Lower leg skin (tissue), 3 donors: ENCODE measurements around the gene PIK3C2B.

Source experiments
- POLR2A ChIP-seq, 2 donors: fragments of 450-650 bp; IDR thresholded peaks; one replicate each; pipeline ENCODE4 v1.6.1; 2016 to 2017; ENCODE audit warnings: antibody characterized with exemption in 2 of 2, mild to moderate bottlenecking in 1 of 2, moderate library complexity in 1 of 2
- TF ChIP-seq, protein P1 (sequence below), 3 donors: fragments of 450-650 bp; IDR thresholded peaks; one replicate each; pipeline ENCODE4 v1.5.1; 2016; ENCODE audit warnings: antibody characterized with exemption in 3 of 3, mild to moderate bottlenecking in 3 of 3, moderate library complexity in 2 of 3

DNA sequence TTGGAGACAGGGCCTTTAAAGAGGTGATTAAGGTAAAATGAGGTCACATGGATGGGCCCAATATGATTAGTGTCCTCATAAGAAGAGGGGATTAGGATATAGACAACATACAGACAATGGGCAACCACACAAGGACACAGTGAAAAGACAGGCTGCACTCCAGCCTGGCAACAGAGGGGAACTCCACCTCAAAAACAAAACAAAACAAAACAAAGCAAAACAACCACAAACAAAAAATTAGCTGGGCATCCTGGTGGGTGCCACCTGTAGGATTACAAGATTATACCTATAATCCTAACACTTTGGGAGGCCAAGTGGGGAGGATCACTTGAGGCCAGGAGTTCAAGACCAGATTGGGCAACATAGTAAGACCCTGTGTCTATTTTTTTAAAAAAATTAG, 16.8 kb upstream of the PIK3C2B start:
- TF ChIP-seq, protein P1, sequence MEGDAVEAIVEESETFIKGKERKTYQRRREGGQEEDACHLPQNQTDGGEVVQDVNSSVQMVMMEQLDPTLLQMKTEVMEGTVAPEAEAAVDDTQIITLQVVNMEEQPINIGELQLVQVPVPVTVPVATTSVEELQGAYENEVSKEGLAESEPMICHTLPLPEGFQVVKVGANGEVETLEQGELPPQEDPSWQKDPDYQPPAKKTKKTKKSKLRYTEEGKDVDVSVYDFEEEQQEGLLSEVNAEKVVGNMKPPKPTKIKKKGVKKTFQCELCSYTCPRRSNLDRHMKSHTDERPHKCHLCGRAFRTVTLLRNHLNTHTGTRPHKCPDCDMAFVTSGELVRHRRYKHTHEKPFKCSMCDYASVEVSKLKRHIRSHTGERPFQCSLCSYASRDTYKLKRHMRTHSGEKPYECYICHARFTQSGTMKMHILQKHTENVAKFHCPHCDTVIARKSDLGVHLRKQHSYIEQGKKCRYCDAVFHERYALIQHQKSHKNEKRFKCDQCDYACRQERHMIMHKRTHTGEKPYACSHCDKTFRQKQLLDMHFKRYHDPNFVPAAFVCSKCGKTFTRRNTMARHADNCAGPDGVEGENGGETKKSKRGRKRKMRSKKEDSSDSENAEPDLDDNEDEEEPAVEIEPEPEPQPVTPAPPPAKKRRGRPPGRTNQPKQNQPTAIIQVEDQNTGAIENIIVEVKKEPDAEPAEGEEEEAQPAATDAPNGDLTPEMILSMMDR (IDR thresholded peaks at IDR 0.05) = no peak
- no peak for TF ChIP-seq POLR2A (IDR thresholded peaks at IDR 0.05)
